ENCODE results near the gene WWC2.

- TF ChIP-seq EP300 (IDR thresholded peaks at IDR 0.05; ENCODE audit: low read depth) (no peak), POLR2A (IDR thresholded peaks at IDR 0.05) (no peak)
Measured at GRCh38 chr4:183260491-183261151, 161.6 kb downstream of the WWC2 start.
